ENCODE data around the gene RBP3. TPM values are rescaled to one million over a fixed set of nuclear protein-coding genes. Genes with fewer than 3 reads are reported as not detected.

Gene RBP3
- total RNA-seq, 2 donors from 2014 or later: not detected

GRCh38 chr10:47364911-47365310 is 16.7 kb downstream of the RBP3 start:
- H3K4me3 ChIP-seq: no peak overlapping the region
- no peaks in the 10 kb centered on the region for H3K9me3 ChIP-seq
- H3K27ac ChIP-seq: no peak overlapping the region
- H3K36me3 ChIP-seq: no peaks in the 10 kb centered on the region
- no peaks in the 10 kb centered on the region for H3K27me3 ChIP-seq (replicated peaks; ENCODE audit: insufficient read depth)
- DNase-seq (ENCODE audit: low spot score): no peak
- no peaks in the 10 kb centered on the region for H3K4me1 ChIP-seq (ENCODE audit: control insufficient read depth in 1 of 2, low read depth in 2 of 2)
- ATAC-seq (ENCODE audit: insufficient number of reproducible peaks, low FRiP score, low read depth): no peak
- TF ChIP-seq CTCF (IDR thresholded peaks at IDR 0.05): no peak

- H3K27me3 ChIP-seq (replicated peaks; ENCODE audit: insufficient read depth): no peaks in the 10 kb centered on the region
- ATAC-seq (ENCODE audit: insufficient number of reproducible peaks, low FRiP score, low read depth) (no peak), DNase-seq (ENCODE audit: low spot score) (no peak)
- H3K27ac ChIP-seq: no peak overlapping the region
- TF ChIP-seq CTCF (IDR thresholded peaks at IDR 0.05): no peak
- H3K4me1 ChIP-seq (ENCODE audit: control insufficient read depth in 1 of 2, low read depth in 2 of 2): no peaks in the 10 kb centered on the region
- H3K36me3 ChIP-seq: no peaks in the 10 kb centered on the region
- no peak overlapping the region for H3K4me3 ChIP-seq
- H3K9me3 ChIP-seq: no peaks in the 10 kb centered on the region
Measured at GRCh38 chr10:47365431-47366180, 17.4 kb downstream of the RBP3 start.

- Histone ChIP-seq H3K9me3 (no peaks in the 10 kb centered on the region), H3K27ac (no peak overlapping the region), H3K4me3 (no peak overlapping the region), H3K36me3 (no peaks in the 10 kb centered on the region), H3K27me3 (replicated peaks; ENCODE audit: insufficient read depth) (no peaks in the 10 kb centered on the region), H3K4me1 (ENCODE audit: control insufficient read depth in 1 of 2, low read depth in 2 of 2) (no peaks in the 10 kb centered on the region)
- TF ChIP-seq CTCF (IDR thresholded peaks at IDR 0.05): no peak
- ATAC-seq (ENCODE audit: insufficient number of reproducible peaks, low FRiP score, low read depth): no peak
- DNase-seq (ENCODE audit: low spot score): no peak
Measured at GRCh38 chr10:47366181-47366631, 18.0 kb downstream of the RBP3 start.

GRCh38 chr10:47366731-47367460 is 18.7 kb downstream of the RBP3 start:
- Histone ChIP-seq H3K36me3 (no peaks in the 10 kb centered on the region), H3K4me3 (no peak overlapping the region), H3K27me3 (replicated peaks; ENCODE audit: insufficient read depth) (no peaks in the 10 kb centered on the region), H3K4me1 (ENCODE audit: control insufficient read depth in 1 of 2, low read depth in 2 of 2) (no peaks in the 10 kb centered on the region), H3K27ac (no peak overlapping the region), H3K9me3 (no peaks in the 10 kb centered on the region)
- no peak for TF ChIP-seq CTCF (IDR thresholded peaks at IDR 0.05)
- DNase-seq (ENCODE audit: low spot score) (no peak), ATAC-seq (ENCODE audit: insufficient number of reproducible peaks, low FRiP score, low read depth) (no peak)

- Histone ChIP-seq H3K27ac (no peak overlapping the region), H3K36me3 (no peaks in the 10 kb centered on the region), H3K4me1 (ENCODE audit: control insufficient read depth in 1 of 2, low read depth in 2 of 2) (no peaks in the 10 kb centered on the region), H3K27me3 (replicated peaks; ENCODE audit: insufficient read depth) (no peaks in the 10 kb centered on the region), H3K9me3 (no peaks in the 10 kb centered on the region), H3K4me3 (no peak overlapping the region)
- ATAC-seq (ENCODE audit: insufficient number of reproducible peaks, low FRiP score, low read depth) (no peak), DNase-seq (ENCODE audit: low spot score) (no peak)
- no peak for TF ChIP-seq CTCF (IDR thresholded peaks at IDR 0.05)
Measured at GRCh38 chr10:47367646-47368045, 19.5 kb downstream of the RBP3 start.

Measured in thoracic aorta (tissue), 2 donors.